HEK293T (cell line): ENCODE measurements around the gene C17orf50.

Experiments
- ARNT ChIP-seq: fragments of 450-650 bp; IDR thresholded peaks from 2 replicates; pipeline ENCODE4 v1.6.1; 2017; ENCODE audit warnings: mild to moderate bottlenecking
- ELF4 ChIP-seq: fragments of 450-650 bp; IDR thresholded peaks from 2 replicates; pipeline ENCODE4 v1.6.1; 2017; ENCODE audit warnings: antibody characterized with exemption
- NFRKB ChIP-seq: fragments of 450-650 bp; IDR thresholded peaks from 2 replicates; pipeline ENCODE4 v1.6.1; 2016; ENCODE audit warnings: mild to moderate bottlenecking, moderate library complexity
- PKNOX1 ChIP-seq: fragments of 450-650 bp; IDR thresholded peaks from 2 replicates; pipeline ENCODE4 v1.6.1; 2016
- SP1 ChIP-seq: fragments of 450-650 bp; IDR thresholded peaks from 2 replicates; pipeline ENCODE4 v1.6.1; 2017
- SUZ12 ChIP-seq: fragments of 450-650 bp; IDR thresholded peaks from 2 replicates; pipeline ENCODE4 v1.6.1; 2016; ENCODE audit warnings: mild to moderate bottlenecking

GRCh38 chr17:35745246-35745645 lies 15.4 kb upstream of the C17orf50 start:
- no peak for TF ChIP-seq ARNT
- TF ChIP-seq NFRKB: no peak
- TF ChIP-seq ELF4: no peak
- TF ChIP-seq PKNOX1: no peak
- no peak for TF ChIP-seq SUZ12
- TF ChIP-seq SP1: no peak
